ENCODE measurements around the gene CRYGN.

DNA sequence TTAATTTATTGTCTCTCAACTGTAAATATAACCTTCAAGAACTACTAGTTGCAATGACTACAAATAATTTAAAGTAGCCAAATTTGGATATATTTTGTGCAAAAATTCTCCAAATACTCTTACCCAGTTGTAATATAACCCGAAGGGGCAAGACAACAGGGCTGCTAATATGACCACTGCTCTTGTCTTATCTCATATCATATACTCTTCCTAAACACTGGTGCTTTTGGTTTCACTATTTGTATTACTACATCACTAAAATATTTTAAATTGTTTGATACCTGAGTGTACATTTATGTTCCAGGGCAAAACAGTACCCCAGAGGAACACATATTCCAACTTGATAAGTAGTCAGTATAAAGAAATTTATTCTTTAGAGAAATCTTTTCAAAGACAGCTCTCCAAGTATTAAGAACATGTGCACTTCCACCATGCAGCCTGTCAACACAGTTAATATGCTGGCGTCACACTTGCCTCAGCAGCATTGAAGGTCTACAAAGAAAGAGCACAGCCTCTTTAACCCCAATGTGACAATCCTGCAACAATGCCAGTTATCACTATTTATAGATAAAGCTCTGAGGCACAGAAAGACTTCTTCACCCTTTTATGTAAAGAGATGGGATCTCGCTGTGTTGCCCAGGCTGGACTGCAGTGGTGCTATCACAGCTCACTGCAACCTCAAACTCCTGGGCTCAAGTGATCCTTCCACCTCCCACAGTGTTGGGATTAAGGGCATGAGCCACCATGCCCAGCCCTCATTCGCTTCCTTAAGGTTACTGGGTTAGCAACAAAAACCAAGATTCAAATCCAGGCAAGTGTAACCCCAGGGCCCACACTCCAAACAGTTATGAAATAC is 41.9 kb upstream of the CRYGN start:
- TF ChIP-seq, protein P1, sequence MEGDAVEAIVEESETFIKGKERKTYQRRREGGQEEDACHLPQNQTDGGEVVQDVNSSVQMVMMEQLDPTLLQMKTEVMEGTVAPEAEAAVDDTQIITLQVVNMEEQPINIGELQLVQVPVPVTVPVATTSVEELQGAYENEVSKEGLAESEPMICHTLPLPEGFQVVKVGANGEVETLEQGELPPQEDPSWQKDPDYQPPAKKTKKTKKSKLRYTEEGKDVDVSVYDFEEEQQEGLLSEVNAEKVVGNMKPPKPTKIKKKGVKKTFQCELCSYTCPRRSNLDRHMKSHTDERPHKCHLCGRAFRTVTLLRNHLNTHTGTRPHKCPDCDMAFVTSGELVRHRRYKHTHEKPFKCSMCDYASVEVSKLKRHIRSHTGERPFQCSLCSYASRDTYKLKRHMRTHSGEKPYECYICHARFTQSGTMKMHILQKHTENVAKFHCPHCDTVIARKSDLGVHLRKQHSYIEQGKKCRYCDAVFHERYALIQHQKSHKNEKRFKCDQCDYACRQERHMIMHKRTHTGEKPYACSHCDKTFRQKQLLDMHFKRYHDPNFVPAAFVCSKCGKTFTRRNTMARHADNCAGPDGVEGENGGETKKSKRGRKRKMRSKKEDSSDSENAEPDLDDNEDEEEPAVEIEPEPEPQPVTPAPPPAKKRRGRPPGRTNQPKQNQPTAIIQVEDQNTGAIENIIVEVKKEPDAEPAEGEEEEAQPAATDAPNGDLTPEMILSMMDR (IDR thresholded peaks at IDR 0.05; ENCODE audit: low read depth, low read length, missing input control): no peak
- TF ChIP-seq FOXA1 (IDR thresholded peaks at IDR 0.05): no peak

Measured in liver (tissue), 2 donors.